Head of caudate nucleus (tissue), 42 donors: ENCODE results near the gene TBC1D2B.
A peak's percentile ranks its signal among the peaks of the same experiment; 100 is the strongest.

Experiments
- DNase-seq, 42 donors: peaks; one replicate each; pipeline versions ENCODE4 v3.0.0 to v3.0.0-alpha.2; 2020 to 2021; ENCODE audit warnings: mixed read lengths in 7 of 42
- intact Hi-C: fragments of 100-400 bp; cut with DNase I; formaldehyde crosslinking; loops from one replicate; pipeline ENCODE4 v1.15.0; 2022

TBC1D2B gene

DNA sequence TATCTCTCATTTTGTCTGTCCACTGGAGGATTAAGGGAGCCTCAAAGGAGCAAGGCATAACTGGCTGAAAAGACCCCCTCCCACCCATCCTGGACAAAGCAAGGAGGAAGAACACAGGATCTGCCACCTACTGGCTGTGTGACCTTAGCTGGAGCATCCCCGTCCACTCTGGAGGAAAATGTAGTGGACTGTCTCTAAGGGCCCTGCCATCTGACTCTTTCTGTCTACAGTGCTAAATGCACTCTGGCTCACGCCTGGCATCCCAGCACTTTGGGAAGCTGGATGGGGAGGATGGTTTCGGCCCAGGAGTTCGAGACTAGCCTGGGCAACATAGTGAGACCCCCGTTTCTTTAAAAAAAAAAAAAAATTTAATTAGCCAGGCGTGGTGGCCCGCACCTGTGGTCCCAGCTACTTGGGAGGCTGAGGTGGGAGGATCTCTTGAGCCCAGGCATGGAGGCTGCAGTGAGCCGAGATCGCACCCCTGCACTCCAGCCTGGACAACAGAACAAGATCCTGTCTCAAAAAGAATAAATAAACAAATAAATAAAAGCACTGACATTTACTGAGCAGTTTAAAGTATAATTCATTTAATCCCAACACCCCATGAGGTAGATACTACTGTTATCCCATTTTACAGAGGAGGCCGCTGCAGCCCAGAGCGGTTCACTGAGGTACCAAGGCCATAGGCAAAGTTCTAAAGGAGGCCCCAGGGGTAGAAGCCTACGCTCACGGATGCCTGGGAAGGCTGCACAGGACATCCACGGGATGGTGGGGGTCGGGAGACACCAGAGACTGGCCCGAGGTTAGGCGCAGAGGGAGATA is 1.1 kb downstream of the TBC1D2B start:
- intact Hi-C loops: no loop called here
- DNase-seq: peak in 4 of 42 donors; percentile 20 to 50 (median 24)

GRCh38 chr15:78075490-78076230 is 1.9 kb downstream of the TBC1D2B start:
- DNase-seq: peak in 12 of 42 donors; percentile 15 to 56 (median 38)
- intact Hi-C loops: no loop called here

GRCh38 chr15:78073046-78073787 is 4.3 kb downstream of the TBC1D2B start:
- intact Hi-C loops: no loop called here
- no peak for DNase-seq

GRCh38 chr15:78072080-78072892 is 5.2 kb downstream of the TBC1D2B start:
- peak in 22 of 42 donors; percentile 27 to 73 (median 51) for DNase-seq
- intact Hi-C loops: no loop called here

GRCh38 chr15:78071383-78071782 is 6.1 kb downstream of the TBC1D2B start:
- no peak for DNase-seq

GRCh38 chr15:78070049-78070700 is 7.3 kb downstream of the TBC1D2B start:
- peak in 8 of 42 donors; percentile 28 to 60 (median 44) for DNase-seq
- intact Hi-C loops: no loop called here

More at GRCh38 chr15:78071383-78071782, 6.1 kb downstream of the TBC1D2B start:
- intact Hi-C loops: no loop called here

GRCh38 chr15:78069462-78070029 is 8.0 kb downstream of the TBC1D2B start:
- DNase-seq: no peak
- intact Hi-C loops: no loop called here

DNA sequence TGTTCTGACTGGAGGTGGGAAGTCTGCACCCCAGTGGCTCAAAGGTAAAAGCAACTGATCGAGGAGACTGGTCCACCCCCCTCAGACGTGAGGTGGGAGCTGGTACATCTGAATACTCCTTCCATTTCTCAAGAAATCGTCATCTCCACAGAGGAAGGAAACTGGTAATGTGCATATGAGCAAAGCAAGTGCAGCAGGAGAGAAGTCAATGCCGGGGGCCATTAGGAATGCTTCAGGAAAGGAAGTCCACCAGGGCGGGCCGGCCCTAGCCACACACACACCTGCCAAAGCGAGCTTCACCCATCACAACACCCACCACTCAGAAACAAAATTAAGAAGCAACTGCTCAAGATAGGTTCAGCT is 8.5 kb downstream of the TBC1D2B start:
- peak in 1 of 42 donors; percentile 16 for DNase-seq
- intact Hi-C loops: no loop called here

GRCh38 chr15:78067328-78068228 is 9.9 kb downstream of the TBC1D2B start:
- intact Hi-C loops: no loop called here
- DNase-seq: no peak

DNA sequence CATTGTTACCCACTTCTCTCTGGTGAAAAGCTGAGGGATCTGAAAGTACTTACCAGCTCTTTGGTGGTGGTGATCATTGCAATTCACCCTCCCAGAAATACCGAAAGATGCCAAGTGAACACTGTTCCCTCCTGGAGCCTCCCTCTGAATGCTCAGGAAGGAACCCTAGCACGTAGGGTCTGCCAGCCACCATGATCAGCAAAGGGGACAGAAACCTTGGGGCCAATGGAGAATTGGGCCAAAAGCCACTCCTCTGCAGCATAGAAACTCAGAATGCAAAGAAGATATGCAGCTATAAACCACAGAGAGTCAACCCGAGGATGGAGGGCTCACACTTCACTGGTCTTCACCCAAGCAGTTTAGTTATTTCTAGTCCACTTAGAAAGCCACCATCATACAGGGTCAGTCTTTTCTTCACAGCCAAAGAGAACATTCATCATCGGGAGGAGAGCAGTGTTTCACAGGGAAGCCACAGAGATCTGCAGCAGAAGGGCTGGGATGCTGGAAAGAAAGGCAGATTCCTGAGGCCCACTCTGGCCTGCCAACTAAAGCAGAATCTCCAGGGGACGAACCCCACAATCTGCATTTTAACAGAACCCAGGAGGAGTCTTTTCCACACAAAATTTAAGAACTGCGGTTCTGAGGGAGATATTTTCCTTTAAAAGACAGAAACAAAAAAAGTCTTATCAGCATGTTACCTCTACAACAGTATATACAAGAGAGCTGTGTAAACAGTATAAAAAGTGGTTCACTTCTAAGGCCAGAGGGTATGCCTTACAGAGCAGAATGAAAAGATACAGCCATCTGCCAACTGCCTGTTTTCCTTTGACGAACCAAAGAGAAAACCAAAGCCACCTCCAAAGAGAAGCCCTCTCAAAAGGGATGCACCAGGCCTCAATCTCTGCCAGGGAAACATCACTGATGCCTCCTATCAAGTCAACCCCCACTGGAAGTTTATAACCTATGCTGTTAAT is 11.3 kb downstream of the TBC1D2B start:
- intact Hi-C loops: no loop called here
- no peak for DNase-seq

GRCh38 chr15:78065284-78065872 is 12.1 kb downstream of the TBC1D2B start:
- intact Hi-C loops: no loop called here
- peak in 27 of 42 donors; percentile 21 to 67 (median 49) for DNase-seq

DNA sequence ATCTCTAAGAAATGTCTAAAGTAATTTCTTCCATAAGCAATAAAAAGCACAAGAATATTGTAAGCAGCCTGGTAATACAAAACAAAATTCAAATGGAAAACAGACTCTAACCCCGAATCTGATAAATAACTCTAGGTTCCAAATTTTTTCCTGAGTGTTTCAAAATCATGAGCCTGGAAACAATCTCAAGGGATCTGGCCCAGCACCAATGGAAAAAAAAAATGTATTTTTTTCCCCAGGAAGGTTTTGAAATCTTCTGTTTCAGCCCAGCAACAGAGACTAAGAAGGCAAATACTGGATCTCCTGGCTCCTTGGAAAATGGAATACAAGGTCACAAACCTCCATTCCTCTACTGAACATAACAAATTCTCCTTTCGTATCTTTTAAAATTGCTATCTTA is 13.0 kb downstream of the TBC1D2B start:
- no peak for DNase-seq
- intact Hi-C loops: no loop called here

DNA sequence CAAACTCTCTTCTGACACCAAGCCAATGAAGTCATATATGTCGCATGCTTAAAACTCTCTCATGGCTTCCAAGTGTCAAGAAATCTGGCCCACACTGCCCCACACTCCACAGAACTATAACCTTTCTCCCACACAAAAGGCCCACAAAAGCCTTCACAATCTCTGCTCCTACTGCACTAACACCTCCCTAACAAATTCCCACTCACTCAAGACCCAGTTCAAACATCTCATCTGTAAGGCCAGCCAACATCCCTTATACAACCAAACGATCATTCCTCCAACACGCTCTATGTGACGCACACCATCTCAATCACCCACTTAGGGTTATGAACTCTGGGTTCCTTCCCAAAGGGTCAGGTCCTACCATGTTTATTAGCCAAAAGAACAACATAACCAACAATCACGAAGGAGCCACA is 13.5 kb downstream of the TBC1D2B start:
- intact Hi-C loops: no loop called here
- no peak for DNase-seq

- intact Hi-C loops: no loop called here
- DNase-seq: no peak
Observed at GRCh38 chr15:78063217-78063616, 14.3 kb downstream of the TBC1D2B start.

- peak in 21 of 42 donors; percentile 19 to 77 (median 46) for DNase-seq
Observed at GRCh38 chr15:78061963-78062427, 15.5 kb downstream of the TBC1D2B start.

More at GRCh38 chr15:78061963-78062427, 15.5 kb downstream of the TBC1D2B start:
- intact Hi-C loops: no loop called here
